ENCODE measurements around the gene VPS13A.

Gene VPS13A

GRCh38 chr9:77469515-77470231 is 292.3 kb downstream of the VPS13A start:
- DNase-seq (ENCODE audit: low read depth) = no peak
- TF ChIP-seq CTCF (IDR thresholded peaks at IDR 0.05; ENCODE audit: low read depth, low read length) (no peak), MYC (IDR thresholded peaks at IDR 0.05; ENCODE audit: low read depth, low read length) (no peak), POLR2A (IDR thresholded peaks at IDR 0.05; ENCODE audit: extremely low read depth, insufficient read length) (no peak), MAX (IDR thresholded peaks at IDR 0.05; ENCODE audit: low read depth, low read length) (no peak)
- no peak overlapping the region for H3K4me3 ChIP-seq (ENCODE audit: low read depth, low read length)
